K562 (cell line): Measurements from ENCODE around the gene BCORL1. TPM values are rescaled to one million over a fixed set of nuclear protein-coding genes. Genes with fewer than 3 reads are reported as not detected.

Source experiments
- ATAC-seq: fragments of 200-7000 bp; cut with Tn5 transposase; 3 replicates; pipeline ENCODE4 v1.9.1; 2020; ENCODE audit warnings: moderate library complexity
- BruUV-seq: library from RNA; stranded (reverse); fragments of 400-500 nt; replicated peaks from 2 replicates; lab custom pipeline; 2021; lab: Mats Ljungman, UMichigan
- CTCF ChIA-PET: fragments of 300-600 bp; formaldehyde crosslinking; extraction: SDS; loops from one replicate; lab custom pipeline; 2021; ENCODE audit warnings: low intra/inter-chr PET ratio; lab: Yijun Ruan, JAX
- POLR2A ChIA-PET: fragments of 300-600, 350-650 bp; sonication (Branson Sonifier 250); formaldehyde crosslinking; extraction: SDS; loops from one replicate; lab custom pipeline; 2021; ENCODE audit warnings: antibody characterized with exemption, inconsistent platforms; lab: Yijun Ruan, JAX
- DNase-seq, 4 experiments: peaks; one replicate each; pipeline versions ENCODE4 v3.0.0 to v3.0.0-alpha.2; 2011 to 2018; ENCODE audit warnings: low spot score in 3 of 4, mixed read lengths in 3 of 4; ENCODE audit errors: extremely low read depth in 1 of 4
- FAIRE-seq: peaks from 2 replicates; lab custom pipeline; 2011; peaks lifted over from hg19 to GRCh38; lab: Jason Lieb, UNC
- H2AFZ ChIP-seq: 2 replicates; pipeline ENCODE4 v1.6.0; 2011; ENCODE audit warnings: low read depth, low read length, control low read depth, inconsistent platforms
- H3K27ac ChIP-seq: fragments of 200-600 bp; 3 replicates; pipeline ENCODE4 v1.8.0; 2011; ENCODE audit warnings: low read depth, mild to moderate bottlenecking, control low read depth, inconsistent platforms, low read length, moderate library complexity, mixed read lengths; ENCODE audit errors: extremely low read depth
- H3K27me3 ChIP-seq, 2 experiments: fragments of 300-600 bp in 1 of 2; 2 replicates in 1 of 2; 3 replicates in 1 of 2; pipeline versions ENCODE4 v1.6.0 to v1.8.0; 2011; ENCODE audit warnings: inconsistent platforms in 2 of 2, low read length in 2 of 2, mild to moderate bottlenecking in 1 of 2, mixed read lengths in 1 of 2, moderate library complexity in 1 of 2; ENCODE audit not compliant: control insufficient read depth in 2 of 2, insufficient read depth in 2 of 2
- H3K36me3 ChIP-seq: fragments of 300-600 bp; 3 replicates; pipeline ENCODE4 v1.8.0; 2011; ENCODE audit warnings: mild to moderate bottlenecking, low read length, inconsistent platforms; ENCODE audit not compliant: control insufficient read depth, insufficient read depth
- H3K4me1 ChIP-seq, 2 experiments: fragments of 200-600 bp in 1 of 2; replicated peaks in 1 of 2; 2 replicates in 1 of 2; 3 replicates in 1 of 2; pipeline versions ENCODE4 v1.5.1 to v1.8.0; 2011; ENCODE audit warnings: inconsistent platforms in 2 of 2, low read length in 2 of 2, mild to moderate bottlenecking in 1 of 2, mixed read lengths in 1 of 2, moderate library complexity in 1 of 2; ENCODE audit not compliant: control insufficient read depth in 2 of 2, insufficient read depth in 2 of 2
- H3K4me2 ChIP-seq: 2 replicates; pipeline ENCODE4 v1.6.1; 2011; ENCODE audit warnings: low read length, control low read depth, inconsistent platforms, mixed read lengths; ENCODE audit not compliant: insufficient read depth
- H3K4me3 ChIP-seq: fragments of 200-600 bp; sonication (generic), shearing (Covaris generic); 2 replicates; pipeline ENCODE4 v1.5.1; 2016; ENCODE audit warnings: control low read depth, inconsistent platforms
- H3K79me2 ChIP-seq: fragments of 200-600 bp; 3 replicates; pipeline ENCODE4 v1.8.0; 2011; ENCODE audit warnings: low read length, inconsistent platforms; ENCODE audit not compliant: control insufficient read depth, insufficient read depth
- H3K9ac ChIP-seq, 2 experiments: 2 replicates each; pipeline versions ENCODE4 v1.6.0 to v1.6.1; 2011; ENCODE audit warnings: low read depth in 2 of 2, low read length in 2 of 2, control low read depth in 1 of 2, inconsistent platforms in 1 of 2, mild to moderate bottlenecking in 1 of 2, mixed read lengths in 1 of 2; ENCODE audit not compliant: insufficient read depth in 1 of 2
- H3K9me1 ChIP-seq: one replicate; pipeline ENCODE4 v1.6.0; 2011; ENCODE audit warnings: inconsistent platforms, mild to moderate bottlenecking, low read length, moderate library complexity; ENCODE audit not compliant: control insufficient read depth, insufficient read depth
- H3K9me3 ChIP-seq: replicated peaks from 2 replicates; pipeline ENCODE4 v1.5.1; 2011; ENCODE audit warnings: low read depth, low read length, inconsistent platforms; ENCODE audit not compliant: control insufficient read depth, insufficient read depth
- H4K20me1 ChIP-seq: replicated peaks from 2 replicates; pipeline ENCODE4 v1.6.1; 2011; ENCODE audit warnings: low read length, inconsistent platforms, mixed read lengths; ENCODE audit not compliant: control insufficient read depth, insufficient read depth
- HMG20A ChIP-seq: fragments of 450-650 bp; formaldehyde crosslinking; conservative IDR thresholded peaks from 2 replicates; pipeline ENCODE4 v1.4.0; 2020; ENCODE audit warnings: mild to moderate bottlenecking, mixed read lengths
- MCM3 ChIP-seq: fragments of 450-650 bp; IDR thresholded peaks from 2 replicates; pipeline ENCODE4 v1.6.1; 2016
- RFX7 ChIP-seq: fragments of 250-450 bp; sonication (Bioruptor Pico); IDR thresholded peaks from 2 replicates; pipeline ENCODE4 v1.5.1; 2021; ENCODE audit warnings: mild to moderate bottlenecking
- TARDBP ChIP-seq: fragments of 450-650 bp; IDR thresholded peaks from 2 replicates; pipeline ENCODE4 v1.6.1; 2016
- WGBS: fragments of 100-300 bp; shearing (Covaris generic); methylation state at CpG from one replicate; pipeline ENCODE4 v1.1.6; 2016; ENCODE audit warnings: low coverage, mixed read lengths; ENCODE audit not compliant: insufficient coverage; ENCODE audit errors: missing lambda C conversion rate; 5-methylcytosine and 5-hydroxymethylcytosine counted together
- in situ Hi-C: fragments of 300-500 bp; cut with MboI; formaldehyde crosslinking; loops from 4 replicates; pipeline ENCODE4 v1.15.0; 2018; ENCODE audit warnings: inconsistent platforms, mixed read lengths
- intact Hi-C: fragments of 100-400 bp; cut with micrococcal nuclease; formaldehyde crosslinking; loops from 2 replicates; pipeline ENCODE4 v1.14.2; 2022
- polyA plus RNA-seq, 8 experiments: library from polyadenylated mRNA; depleted of rRNA in 4 of 8; stranded (reverse) in 5 of 8; unstranded in 3 of 8; fragments of >200 nt; fragmentation: Nextera tagmentation in 2 of 8; fragmentation: Illumina TruSeq in 1 of 8; extraction: Ambion mirVana in 2 of 8; extraction: Trizol in 1 of 8; gene quantifications; 2 replicates each; pipeline versions ENCODE4 v1.2.1 to v1.2.3, GENCODE V29; 2011 to 2014; ENCODE audit warnings: inconsistent platforms in 1 of 8, missing spikeins in 1 of 8
- total RNA-seq, 7 experiments: library from RNA; depleted of rRNA in 6 of 7; stranded (reverse); fragments of >200 nt in 6 of 7; fragmentation: Illumina TruSeq in 2 of 7; extraction: Trizol in 2 of 7; gene quantifications; 2 replicates each; pipeline versions ENCODE4 v1.2.1 to v1.2.3, GENCODE V29; 2011 to 2021; ENCODE audit warnings: low replicate concordance in 1 of 7
- TF ChIP-seq, protein P1 (sequence below): IDR thresholded peaks from 2 replicates; pipeline ENCODE4 v1.6.1; 2011; ENCODE audit warnings: borderline replicate concordance, low read depth, mild to moderate bottlenecking, moderate library complexity, low read length; ENCODE audit not compliant: insufficient read depth, poor library complexity, severe bottlenecking
- TF ChIP-seq, protein P2 (sequence below): sonication (generic); formaldehyde crosslinking; IDR thresholded peaks from 2 replicates; pipeline ENCODE4 v1.8.0; 2023; ENCODE audit warnings: mild to moderate bottlenecking, missing genetic modification reagents
- TF ChIP-seq, protein P3 (sequence below): fragments of 250-450 bp; sonication (Bioruptor Pico); IDR thresholded peaks from 2 replicates; pipeline ENCODE4 v1.8.0; 2022; ENCODE audit warnings: moderate library complexity, mild to moderate bottlenecking, inconsistent platforms
- TF ChIP-seq, protein P4 (sequence below): sonication (generic); formaldehyde crosslinking; IDR thresholded peaks from 2 replicates; pipeline ENCODE4 v1.8.0; 2022; ENCODE audit warnings: missing genetic modification reagents, mild to moderate bottlenecking, moderate library complexity, borderline replicate concordance

Gene BCORL1
- total and polyA plus RNA-seq, 9 of the 15 experiments (the other 6 are each of a cell fraction or from before 2014, with no cell fraction given), result 0.48 to 29.6 (median 2.1) TPM

DNA sequence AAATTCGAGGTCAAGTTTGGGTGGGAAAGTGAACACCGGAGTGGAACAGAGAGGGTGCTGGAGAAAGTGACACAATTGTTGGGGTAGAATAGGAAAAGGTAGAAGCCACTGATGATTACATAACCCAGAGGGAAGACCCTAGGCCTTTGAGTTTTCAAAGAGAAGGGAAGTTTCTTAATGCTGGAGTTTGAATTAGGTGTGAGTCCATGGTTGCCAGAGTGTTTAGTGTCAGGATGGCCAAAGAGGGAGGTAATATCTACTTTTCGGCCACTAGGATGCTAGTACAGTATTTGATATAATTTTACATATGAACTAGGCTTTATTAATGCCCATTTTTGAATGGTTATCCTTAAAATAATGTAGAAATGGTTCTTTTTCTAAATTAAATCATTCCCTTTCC lies 5.4 kb downstream of the BCORL1 start:
- CTCF ChIA-PET, result no interaction called here
- Histone ChIP-seq H3K4me2 (no peak overlapping the region), H3K4me1 (peaks cover 10 to 11% of the 10 kb centered on the region in 2 experiments; a peak in 4 of 5 replicates), H4K20me1 (peaks cover 12% of the 10 kb centered on the region; the same call in 1 of the 2 replicates), H3K27me3 (no peaks in the 10 kb centered on the region), H3K4me3 (no peak overlapping the region), H3K9me3 (no peaks in the 10 kb centered on the region), H3K36me3 (peaks cover 12% of the 10 kb centered on the region; the same call in 2 of the 3 replicates), H2AFZ (no peak overlapping the region), H3K27ac (no peak overlapping the region), H3K79me2 (peaks cover 57% of the 10 kb centered on the region), H3K9me1 (peaks cover 2% of the 10 kb centered on the region), H3K9ac (no peak overlapping the region)
- BruUV-seq, result no TSS peak
- POLR2A ChIA-PET, result no interaction called here
- DNase-seq (no peak), ATAC-seq (no peak), FAIRE-seq (no peak)
- in situ Hi-C loops, result no loop called here
- 65% methylated on average over 3 of the region's 3 CpGs for WGBS
- intact Hi-C loops, result no loop called here
- TF ChIP-seq, protein P1, sequence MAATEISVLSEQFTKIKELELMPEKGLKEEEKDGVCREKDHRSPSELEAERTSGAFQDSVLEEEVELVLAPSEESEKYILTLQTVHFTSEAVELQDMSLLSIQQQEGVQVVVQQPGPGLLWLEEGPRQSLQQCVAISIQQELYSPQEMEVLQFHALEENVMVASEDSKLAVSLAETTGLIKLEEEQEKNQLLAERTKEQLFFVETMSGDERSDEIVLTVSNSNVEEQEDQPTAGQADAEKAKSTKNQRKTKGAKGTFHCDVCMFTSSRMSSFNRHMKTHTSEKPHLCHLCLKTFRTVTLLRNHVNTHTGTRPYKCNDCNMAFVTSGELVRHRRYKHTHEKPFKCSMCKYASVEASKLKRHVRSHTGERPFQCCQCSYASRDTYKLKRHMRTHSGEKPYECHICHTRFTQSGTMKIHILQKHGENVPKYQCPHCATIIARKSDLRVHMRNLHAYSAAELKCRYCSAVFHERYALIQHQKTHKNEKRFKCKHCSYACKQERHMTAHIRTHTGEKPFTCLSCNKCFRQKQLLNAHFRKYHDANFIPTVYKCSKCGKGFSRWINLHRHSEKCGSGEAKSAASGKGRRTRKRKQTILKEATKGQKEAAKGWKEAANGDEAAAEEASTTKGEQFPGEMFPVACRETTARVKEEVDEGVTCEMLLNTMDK, result no peak
- TF ChIP-seq, protein P2, sequence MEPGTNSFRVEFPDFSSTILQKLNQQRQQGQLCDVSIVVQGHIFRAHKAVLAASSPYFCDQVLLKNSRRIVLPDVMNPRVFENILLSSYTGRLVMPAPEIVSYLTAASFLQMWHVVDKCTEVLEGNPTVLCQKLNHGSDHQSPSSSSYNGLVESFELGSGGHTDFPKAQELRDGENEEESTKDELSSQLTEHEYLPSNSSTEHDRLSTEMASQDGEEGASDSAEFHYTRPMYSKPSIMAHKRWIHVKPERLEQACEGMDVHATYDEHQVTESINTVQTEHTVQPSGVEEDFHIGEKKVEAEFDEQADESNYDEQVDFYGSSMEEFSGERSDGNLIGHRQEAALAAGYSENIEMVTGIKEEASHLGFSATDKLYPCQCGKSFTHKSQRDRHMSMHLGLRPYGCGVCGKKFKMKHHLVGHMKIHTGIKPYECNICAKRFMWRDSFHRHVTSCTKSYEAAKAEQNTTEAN, result no peak
- TF ChIP-seq HMG20A (CRISPR knock-in tag) (no peak), TARDBP (no peak), MCM3 (no peak), RFX7 (CRISPR knock-in tag) (no peak)
- TF ChIP-seq, protein P3, sequence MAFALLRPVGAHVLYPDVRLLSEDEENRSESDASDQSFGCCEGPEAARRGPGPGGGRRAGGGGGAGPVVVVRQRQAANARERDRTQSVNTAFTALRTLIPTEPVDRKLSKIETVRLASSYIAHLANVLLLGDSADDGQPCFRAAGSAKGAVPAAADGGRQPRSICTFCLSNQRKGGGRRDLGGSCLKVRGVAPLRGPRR, result no peak
- TF ChIP-seq, protein P4, sequence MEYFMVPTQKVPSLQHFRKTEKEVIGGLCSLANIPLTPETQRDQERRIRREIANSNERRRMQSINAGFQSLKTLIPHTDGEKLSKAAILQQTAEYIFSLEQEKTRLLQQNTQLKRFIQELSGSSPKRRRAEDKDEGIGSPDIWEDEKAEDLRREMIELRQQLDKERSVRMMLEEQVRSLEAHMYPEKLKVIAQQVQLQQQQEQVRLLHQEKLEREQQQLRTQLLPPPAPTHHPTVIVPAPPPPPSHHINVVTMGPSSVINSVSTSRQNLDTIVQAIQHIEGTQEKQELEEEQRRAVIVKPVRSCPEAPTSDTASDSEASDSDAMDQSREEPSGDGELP (CRISPR knock-in tag), result no peak
